ENCODE results near the gene KIF18B.

- TF ChIP-seq, protein P1, sequence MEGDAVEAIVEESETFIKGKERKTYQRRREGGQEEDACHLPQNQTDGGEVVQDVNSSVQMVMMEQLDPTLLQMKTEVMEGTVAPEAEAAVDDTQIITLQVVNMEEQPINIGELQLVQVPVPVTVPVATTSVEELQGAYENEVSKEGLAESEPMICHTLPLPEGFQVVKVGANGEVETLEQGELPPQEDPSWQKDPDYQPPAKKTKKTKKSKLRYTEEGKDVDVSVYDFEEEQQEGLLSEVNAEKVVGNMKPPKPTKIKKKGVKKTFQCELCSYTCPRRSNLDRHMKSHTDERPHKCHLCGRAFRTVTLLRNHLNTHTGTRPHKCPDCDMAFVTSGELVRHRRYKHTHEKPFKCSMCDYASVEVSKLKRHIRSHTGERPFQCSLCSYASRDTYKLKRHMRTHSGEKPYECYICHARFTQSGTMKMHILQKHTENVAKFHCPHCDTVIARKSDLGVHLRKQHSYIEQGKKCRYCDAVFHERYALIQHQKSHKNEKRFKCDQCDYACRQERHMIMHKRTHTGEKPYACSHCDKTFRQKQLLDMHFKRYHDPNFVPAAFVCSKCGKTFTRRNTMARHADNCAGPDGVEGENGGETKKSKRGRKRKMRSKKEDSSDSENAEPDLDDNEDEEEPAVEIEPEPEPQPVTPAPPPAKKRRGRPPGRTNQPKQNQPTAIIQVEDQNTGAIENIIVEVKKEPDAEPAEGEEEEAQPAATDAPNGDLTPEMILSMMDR (conservative IDR thresholded peaks at IDR 0.05 in 1 of 2, IDR thresholded peaks at IDR 0.05 in 1 of 2; ENCODE audit: extremely low read depth in 1 of 2, insufficient read depth in 1 of 2, low read depth in 1 of 2, low read length in 2 of 2), result no peak
- no peak for TF ChIP-seq EZH2 (IDR thresholded peaks at IDR 0.05; ENCODE audit: borderline replicate concordance, low read length)
Observed at GRCh38 chr17:44924107-44924544, 23.4 kb downstream of the KIF18B start.
